GM10266 (cell line): Measurements from ENCODE around the gene ZBTB38.

Experiments used
- DNase-seq: peaks from one replicate; pipeline ENCODE4 v3.0.0; 2012; ENCODE audit errors: extremely low spot score
- TF ChIP-seq, protein P1 (sequence below): IDR thresholded peaks from 2 replicates; pipeline ENCODE4 v1.5.1; 2012; ENCODE audit warnings: mild to moderate bottlenecking, low read depth; ENCODE audit not compliant: control insufficient read depth, insufficient read depth; ENCODE audit errors: missing control alignments

The ZBTB38 gene, protein sequence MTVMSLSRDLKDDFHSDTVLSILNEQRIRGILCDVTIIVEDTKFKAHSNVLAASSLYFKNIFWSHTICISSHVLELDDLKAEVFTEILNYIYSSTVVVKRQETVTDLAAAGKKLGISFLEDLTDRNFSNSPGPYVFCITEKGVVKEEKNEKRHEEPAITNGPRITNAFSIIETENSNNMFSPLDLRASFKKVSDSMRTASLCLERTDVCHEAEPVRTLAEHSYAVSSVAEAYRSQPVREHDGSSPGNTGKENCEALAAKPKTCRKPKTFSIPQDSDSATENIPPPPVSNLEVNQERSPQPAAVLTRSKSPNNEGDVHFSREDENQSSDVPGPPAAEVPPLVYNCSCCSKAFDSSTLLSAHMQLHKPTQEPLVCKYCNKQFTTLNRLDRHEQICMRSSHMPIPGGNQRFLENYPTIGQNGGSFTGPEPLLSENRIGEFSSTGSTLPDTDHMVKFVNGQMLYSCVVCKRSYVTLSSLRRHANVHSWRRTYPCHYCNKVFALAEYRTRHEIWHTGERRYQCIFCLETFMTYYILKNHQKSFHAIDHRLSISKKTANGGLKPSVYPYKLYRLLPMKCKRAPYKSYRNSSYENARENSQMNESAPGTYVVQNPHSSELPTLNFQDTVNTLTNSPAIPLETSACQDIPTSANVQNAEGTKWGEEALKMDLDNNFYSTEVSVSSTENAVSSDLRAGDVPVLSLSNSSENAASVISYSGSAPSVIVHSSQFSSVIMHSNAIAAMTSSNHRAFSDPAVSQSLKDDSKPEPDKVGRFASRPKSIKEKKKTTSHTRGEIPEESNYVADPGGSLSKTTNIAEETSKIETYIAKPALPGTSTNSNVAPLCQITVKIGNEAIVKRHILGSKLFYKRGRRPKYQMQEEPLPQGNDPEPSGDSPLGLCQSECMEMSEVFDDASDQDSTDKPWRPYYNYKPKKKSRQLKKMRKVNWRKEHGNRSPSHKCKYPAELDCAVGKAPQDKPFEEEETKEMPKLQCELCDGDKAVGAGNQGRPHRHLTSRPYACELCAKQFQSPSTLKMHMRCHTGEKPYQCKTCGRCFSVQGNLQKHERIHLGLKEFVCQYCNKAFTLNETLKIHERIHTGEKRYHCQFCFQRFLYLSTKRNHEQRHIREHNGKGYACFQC (N-terminal part only)

GRCh38 chr3:141368062-141368924, at the start of gene ZBTB38:
Gene ZBTB38 (plus strand): TSS chr3:141368504. CDS start chr3:141442389, 73,885 bp downstream.
- DNase-seq: no peak
- TF ChIP-seq, protein P1, sequence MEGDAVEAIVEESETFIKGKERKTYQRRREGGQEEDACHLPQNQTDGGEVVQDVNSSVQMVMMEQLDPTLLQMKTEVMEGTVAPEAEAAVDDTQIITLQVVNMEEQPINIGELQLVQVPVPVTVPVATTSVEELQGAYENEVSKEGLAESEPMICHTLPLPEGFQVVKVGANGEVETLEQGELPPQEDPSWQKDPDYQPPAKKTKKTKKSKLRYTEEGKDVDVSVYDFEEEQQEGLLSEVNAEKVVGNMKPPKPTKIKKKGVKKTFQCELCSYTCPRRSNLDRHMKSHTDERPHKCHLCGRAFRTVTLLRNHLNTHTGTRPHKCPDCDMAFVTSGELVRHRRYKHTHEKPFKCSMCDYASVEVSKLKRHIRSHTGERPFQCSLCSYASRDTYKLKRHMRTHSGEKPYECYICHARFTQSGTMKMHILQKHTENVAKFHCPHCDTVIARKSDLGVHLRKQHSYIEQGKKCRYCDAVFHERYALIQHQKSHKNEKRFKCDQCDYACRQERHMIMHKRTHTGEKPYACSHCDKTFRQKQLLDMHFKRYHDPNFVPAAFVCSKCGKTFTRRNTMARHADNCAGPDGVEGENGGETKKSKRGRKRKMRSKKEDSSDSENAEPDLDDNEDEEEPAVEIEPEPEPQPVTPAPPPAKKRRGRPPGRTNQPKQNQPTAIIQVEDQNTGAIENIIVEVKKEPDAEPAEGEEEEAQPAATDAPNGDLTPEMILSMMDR: no peak

GRCh38 chr3:141320399-141321108, 47.8 kb upstream of the ZBTB38 start:
- no peak for DNase-seq
- TF ChIP-seq, protein P1: no peak

- TF ChIP-seq, protein P1: no peak
- no peak for DNase-seq
Measured at GRCh38 chr3:141321109-141321497, 47.2 kb upstream of the ZBTB38 start.

DNA sequence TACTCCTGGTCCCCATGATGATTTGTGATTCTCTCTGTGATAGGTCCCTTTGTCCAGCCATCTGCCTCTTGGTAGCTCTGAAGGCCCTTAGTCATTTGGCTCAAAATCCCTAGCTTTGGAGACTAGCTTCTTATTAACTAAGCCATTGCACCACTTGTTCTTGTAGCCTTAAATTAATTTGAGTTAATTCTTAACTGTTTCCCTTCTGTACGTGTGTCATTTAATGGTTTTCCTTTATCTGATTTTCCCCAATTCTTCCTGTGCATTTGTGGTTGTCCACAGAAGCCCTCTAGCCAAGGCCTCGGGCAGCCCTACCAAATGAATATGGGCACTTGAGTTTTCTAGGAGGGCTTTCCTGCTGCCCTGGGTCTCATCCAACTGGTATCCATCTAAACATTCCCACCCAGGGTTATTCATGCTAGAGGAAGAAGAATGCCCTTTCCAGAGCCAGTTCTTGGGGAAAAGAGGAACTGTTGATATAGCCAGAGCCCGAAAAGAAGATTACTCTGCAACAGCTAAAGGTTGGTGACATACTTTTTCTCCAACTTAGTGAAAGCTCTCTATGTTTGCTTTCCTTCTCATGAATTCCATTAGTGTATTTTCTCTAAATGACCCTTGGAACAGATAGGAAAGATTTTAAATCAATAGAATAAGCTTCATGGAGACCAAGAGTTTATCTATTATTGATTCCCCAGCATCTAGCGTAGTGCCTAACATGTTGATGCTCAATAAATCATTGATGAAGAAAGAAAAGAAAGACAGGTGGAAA, 44.2 kb upstream of the ZBTB38 start:
- no peak for DNase-seq
- TF ChIP-seq, protein P1: no peak

DNA sequence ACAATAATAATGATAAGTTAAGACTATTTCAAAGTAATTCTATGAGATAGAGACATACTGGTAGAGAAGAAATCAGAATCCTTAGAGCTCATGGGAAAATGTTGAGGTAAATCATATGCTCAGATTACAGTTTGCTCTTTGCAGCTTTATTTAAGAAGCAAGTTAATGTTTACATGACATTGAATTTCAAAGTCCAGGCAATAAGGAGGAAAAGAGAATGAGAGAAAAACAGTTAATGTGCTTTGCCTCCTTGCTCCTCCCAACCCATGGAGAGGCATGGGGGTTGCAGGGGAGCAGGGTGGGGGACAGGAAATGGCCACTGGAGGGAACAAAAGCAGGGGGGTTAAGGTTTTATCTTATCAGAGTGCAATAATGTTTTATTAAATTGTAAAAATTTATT, 42.2 kb upstream of the ZBTB38 start:
- TF ChIP-seq, protein P1: no peak
- DNase-seq: no peak

GRCh38 chr3:141326626-141327025, 41.7 kb upstream of the ZBTB38 start:
- TF ChIP-seq, protein P1: no peak
- DNase-seq: no peak
